GM12892 (cell line): ENCODE results near the gene NEMF.

Source experiments
- POLR2A ChIP-seq: IDR thresholded peaks from 2 replicates; pipeline ENCODE4 v1.6.1; 2011; ENCODE audit warnings: low read depth, low read length, control low read depth
- POLR2AphosphoS5 ChIP-seq: IDR thresholded peaks from 2 replicates; pipeline ENCODE4 v1.6.1; 2011; ENCODE audit warnings: low read depth, low read length, control low read depth
- TAF1 ChIP-seq: IDR thresholded peaks from 2 replicates; pipeline ENCODE4 v1.6.1; 2011; ENCODE audit warnings: low read depth, mild to moderate bottlenecking, control low read depth, low read length, borderline replicate concordance

DNA sequence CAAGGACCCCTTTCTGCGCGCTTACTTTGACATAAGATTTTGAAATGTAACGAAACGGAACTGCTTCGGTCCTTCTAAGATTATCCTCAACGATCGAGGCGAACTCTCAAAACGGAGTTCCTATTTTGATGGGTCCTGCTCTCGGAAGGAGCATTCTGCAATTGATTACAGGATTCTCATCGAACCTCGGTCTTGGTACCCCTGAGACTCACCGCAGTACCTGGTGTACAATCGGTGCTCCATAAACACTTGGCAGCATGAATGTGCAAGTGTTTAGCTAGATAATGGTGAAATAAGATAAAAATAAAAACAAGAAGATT is 530 bp upstream of the NEMF start:
- TF ChIP-seq POLR2A = no peak
- no peak for TF ChIP-seq TAF1
- no peak for TF ChIP-seq POLR2AphosphoS5
